Erythroblast (primary cell): ENCODE data around the gene EEF1A1.
A peak's percentile ranks its signal among the peaks of the same experiment; 100 is the strongest.
"Not testable (repeated sequence)": the region's sequence is repeated elsewhere in the genome, so short reads cannot be mapped to it uniquely, and the experiment has no call there.

ENCODE experiments used
- DNase-seq, 2 experiments: peaks; one replicate each; lab custom pipeline; 2025; lab: John Stamatoyannopoulos, UW
- GATA1 ChIP-seq: IDR thresholded peaks from 2 replicates; pipeline ENCODE4 v1.6.1; 2011; ENCODE audit warnings: low read depth, mild to moderate bottlenecking, control low read depth, low read length, moderate library complexity
- POLR2A ChIP-seq: IDR thresholded peaks from 2 replicates; pipeline ENCODE4 v1.6.1; 2011; ENCODE audit warnings: mild to moderate bottlenecking, low read length

EEF1A1 gene

GRCh38 chr6:73520688-73521350 is at the start of gene EEF1A1:
EEF1A1 (minus strand) TSS chr6:73521032; CDS start chr6:73520026, 1,006 bp downstream.
- TF ChIP-seq POLR2A (peak; percentile 100), GATA1 (no peak)
- DNase-seq: peak; percentile 99

DNA sequence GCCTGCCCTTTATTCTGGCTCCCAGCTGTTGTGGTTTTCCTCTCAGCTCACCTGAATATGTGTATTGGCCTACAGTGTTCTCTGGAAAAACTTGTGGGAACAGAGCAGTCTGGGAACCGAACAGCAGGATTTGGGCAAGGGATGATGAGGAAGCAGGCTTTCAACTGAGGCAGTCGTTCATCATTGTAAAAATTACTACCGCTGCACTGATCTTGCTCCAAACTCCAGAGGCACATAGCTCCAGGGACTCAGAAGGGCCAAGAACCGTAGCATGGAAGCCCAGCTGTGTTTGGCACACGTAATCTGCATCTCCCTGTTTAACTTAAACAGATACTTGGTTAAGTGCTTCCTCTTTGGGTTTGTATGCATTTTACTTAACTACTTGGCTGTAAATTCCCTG is 48.3 kb upstream of the EEF1A1 start:
- DNase-seq: no peak
- no peak for TF ChIP-seq GATA1
- no peak for TF ChIP-seq POLR2A

- peak in 1 of 2 experiments; percentile 35 for DNase-seq
- TF ChIP-seq POLR2A (no peak), GATA1 (no peak)
Measured at GRCh38 chr6:73566954-73567591, 46.2 kb upstream of the EEF1A1 start.

GRCh38 chr6:73566486-73566871 is 45.6 kb upstream of the EEF1A1 start:
- not testable (repeated sequence) for DNase-seq

DNA sequence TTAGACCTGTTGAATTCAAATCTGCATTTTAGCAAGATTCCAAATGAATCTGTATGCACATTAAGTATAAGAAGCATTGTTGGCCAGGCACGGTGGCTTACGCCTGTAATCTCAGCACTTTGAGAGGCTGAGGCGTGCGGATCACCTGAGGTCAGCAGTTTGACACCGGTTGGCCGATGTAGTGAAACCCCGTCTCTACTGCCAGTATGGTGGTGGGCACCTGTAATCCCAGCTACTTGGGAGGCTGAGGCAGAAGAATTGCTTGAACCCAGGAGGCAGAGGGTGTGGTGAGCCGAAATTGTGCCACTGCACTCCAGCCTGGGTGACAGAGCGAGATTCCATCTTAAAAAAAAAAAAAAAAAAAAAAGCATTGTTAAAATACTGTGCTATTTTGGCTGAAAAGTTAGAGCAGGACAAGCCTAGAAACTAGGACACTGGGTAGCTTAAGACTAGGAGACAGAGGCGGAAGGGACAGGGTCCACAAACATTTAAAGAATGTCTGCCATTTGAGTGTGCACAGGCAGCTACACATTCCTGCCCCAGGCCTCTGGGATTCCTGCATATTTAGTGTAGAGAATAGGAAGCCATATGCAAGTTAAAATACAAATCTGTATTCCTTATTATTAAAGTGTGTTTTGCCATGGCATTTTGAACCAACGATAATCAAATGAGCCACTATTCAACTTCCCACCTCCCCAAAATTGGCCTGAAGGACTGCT is 45.1 kb upstream of the EEF1A1 start:
- no peak for DNase-seq
- TF ChIP-seq GATA1 (no peak), POLR2A (no peak)

GRCh38 chr6:73564578-73565345 is 43.9 kb upstream of the EEF1A1 start:
- peak; percentile 4 to 17 for DNase-seq
- TF ChIP-seq POLR2A (no peak), GATA1 (no peak)

- TF ChIP-seq POLR2A: no peak
- no peak for TF ChIP-seq GATA1
- no peak for DNase-seq
Measured at GRCh38 chr6:73562558-73562957, 41.7 kb upstream of the EEF1A1 start.

- DNase-seq: no peak
- TF ChIP-seq GATA1 (no peak), POLR2A (no peak)
Measured at GRCh38 chr6:73560853-73561407, 40.1 kb upstream of the EEF1A1 start.

DNA sequence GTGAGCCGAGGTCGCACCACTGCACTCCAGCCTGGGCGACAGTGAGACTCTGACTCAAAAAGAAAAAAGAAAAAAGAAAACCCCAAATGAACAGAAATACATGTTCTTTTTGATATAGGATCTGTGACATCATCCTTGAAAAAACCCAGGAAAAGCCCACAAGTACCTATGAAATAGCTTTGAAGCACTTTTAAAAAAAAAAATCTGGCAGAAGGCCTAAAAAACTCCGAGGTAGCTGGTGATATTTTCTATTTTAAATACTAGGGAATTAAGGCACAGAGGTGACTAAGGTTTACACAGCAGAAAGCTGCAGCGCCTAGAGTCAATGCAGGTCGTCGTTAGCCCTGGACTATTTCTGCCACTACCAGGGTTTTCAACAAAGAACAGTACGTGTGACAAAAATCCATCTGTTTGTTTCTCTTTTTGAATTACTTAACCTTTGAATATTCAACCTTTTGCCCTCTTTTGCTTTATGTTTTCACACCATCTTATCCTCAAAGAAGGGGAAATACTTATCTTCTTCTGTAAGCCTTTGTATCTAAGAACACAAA is 39.4 kb upstream of the EEF1A1 start:
- TF ChIP-seq GATA1: no peak
- TF ChIP-seq POLR2A: no peak
- no peak for DNase-seq

DNA sequence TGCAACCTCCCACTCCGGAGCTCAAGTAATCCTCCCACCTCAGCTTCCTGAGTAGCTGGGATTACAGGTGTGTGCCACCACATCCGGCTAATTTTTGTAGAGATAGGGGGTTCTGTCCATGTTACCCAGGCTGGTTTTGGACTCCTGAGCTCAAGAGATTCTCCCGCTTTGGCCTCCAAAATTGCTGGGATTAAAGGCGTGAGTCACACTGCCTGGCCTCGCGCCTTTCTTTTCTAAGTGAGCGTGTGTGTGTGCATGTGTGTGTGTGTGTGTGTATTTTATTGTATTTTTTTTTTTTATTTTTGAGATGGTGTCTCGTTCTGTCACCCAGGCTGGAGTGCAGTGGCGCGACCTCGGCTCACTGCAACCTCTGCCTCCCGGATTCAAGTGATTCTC is 38.6 kb upstream of the EEF1A1 start:
- DNase-seq: not testable (repeated sequence)

DNA sequence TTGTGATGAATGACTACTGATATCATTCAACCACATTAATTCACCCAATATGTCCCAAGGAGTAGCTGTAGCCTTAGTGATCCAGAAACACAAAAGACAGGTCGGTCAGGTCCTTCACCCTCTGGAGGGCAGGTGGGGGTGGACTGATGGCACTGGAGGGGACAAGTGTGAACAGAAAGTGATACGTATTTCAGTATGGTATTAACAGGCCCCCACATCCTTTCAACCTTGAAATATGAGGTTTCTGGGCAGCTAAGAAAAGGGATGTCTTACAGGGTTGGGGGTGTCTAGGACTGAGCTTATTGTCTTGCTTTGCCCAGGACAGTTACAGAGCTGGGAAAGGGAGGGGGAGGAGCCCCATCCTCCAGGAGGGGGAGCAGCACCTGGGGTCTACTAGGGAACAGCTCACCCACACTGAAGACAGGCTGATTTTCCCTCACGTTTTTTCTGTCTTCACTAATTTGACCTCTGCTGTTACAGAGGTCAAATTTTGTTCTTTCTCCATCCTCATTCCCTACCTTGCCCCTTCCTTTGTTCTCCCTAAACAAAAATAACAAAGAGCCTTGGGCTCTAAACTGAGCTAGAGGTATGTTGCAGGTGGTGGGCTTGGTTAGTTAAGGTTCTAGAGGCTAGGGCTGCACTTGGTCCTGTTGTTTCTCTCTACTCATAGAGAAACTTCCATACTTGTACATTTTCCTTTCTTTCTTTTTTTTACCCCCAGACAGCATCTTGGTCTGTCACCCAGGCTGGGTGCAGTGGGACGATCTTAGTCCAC is 38.0 kb upstream of the EEF1A1 start:
- TF ChIP-seq POLR2A (no peak), GATA1 (no peak)
- DNase-seq: no peak

- no peak for TF ChIP-seq GATA1
- TF ChIP-seq POLR2A: no peak
- no peak for DNase-seq
Measured at GRCh38 chr6:73556836-73557235, 36.0 kb upstream of the EEF1A1 start.

- DNase-seq: not testable (repeated sequence)
Measured at GRCh38 chr6:73555380-73555949, 34.6 kb upstream of the EEF1A1 start.

DNA sequence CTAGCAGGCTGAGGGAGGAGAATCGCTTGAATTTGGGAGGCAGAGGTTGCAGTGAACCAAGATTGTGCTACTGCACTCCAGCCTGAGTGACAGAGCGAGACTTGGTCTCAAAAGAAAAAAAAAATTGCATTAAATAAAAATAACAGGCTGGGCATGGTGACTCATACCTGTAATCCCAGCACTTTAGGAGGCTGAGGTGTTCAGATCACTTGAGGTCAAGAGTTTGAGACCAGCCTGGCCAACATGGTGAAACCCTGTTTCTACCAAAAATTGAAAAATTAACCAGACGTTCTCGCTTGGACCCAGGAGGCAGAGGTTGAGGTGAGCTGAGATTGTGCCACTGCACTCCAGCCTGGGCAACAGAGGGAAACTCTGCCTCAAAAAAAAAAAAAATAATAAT is 30.3 kb upstream of the EEF1A1 start:
- DNase-seq: not testable (repeated sequence)
